NK-92 treated with Interleukin-12 subunit alpha and Interleukin-12 subunit beta, amount 100 ng/mL, for 24 hours (cell line): Measurements from ENCODE around the gene ADAMTS8.

ENCODE experiments used
- DNase-seq: peaks from one replicate; lab custom pipeline; 2025; lab: John Stamatoyannopoulos, UW

ADAMTS8 gene

GRCh38 chr11:130397780-130398179, 30.6 kb downstream of the ADAMTS8 start:
- no peak for DNase-seq

- no peak for DNase-seq
Measured at GRCh38 chr11:130396965-130397364, 31.4 kb downstream of the ADAMTS8 start.

GRCh38 chr11:130394615-130395014, 33.8 kb downstream of the ADAMTS8 start:
- DNase-seq, result no peak

GRCh38 chr11:130391711-130392110, 36.7 kb downstream of the ADAMTS8 start:
- no peak for DNase-seq

- DNase-seq, result no peak
Measured at GRCh38 chr11:130390071-130390758, 38.2 kb downstream of the ADAMTS8 start.

- no peak for DNase-seq
Measured at GRCh38 chr11:130389335-130389935, 39.0 kb downstream of the ADAMTS8 start.

- no peak for DNase-seq
Measured at GRCh38 chr11:130388607-130389205, 39.7 kb downstream of the ADAMTS8 start.

- no peak for DNase-seq
Measured at GRCh38 chr11:130386056-130386455, 42.4 kb downstream of the ADAMTS8 start.

- no peak for DNase-seq
Measured at GRCh38 chr11:130383344-130384211, 44.8 kb downstream of the ADAMTS8 start.

GRCh38 chr11:130381317-130381716, 47.1 kb downstream of the ADAMTS8 start:
- DNase-seq, result no peak

- no peak for DNase-seq
Measured at GRCh38 chr11:130380778-130381177, 47.6 kb downstream of the ADAMTS8 start.

GRCh38 chr11:130379276-130379675, 49.1 kb downstream of the ADAMTS8 start:
- no peak for DNase-seq

- DNase-seq, result no peak
Measured at GRCh38 chr11:130370845-130371590, 57.4 kb downstream of the ADAMTS8 start.

GRCh38 chr11:130369713-130370112, 58.7 kb downstream of the ADAMTS8 start:
- DNase-seq, result no peak

GRCh38 chr11:130369141-130369691, 59.2 kb downstream of the ADAMTS8 start:
- no peak for DNase-seq

- DNase-seq, result no peak
Measured at GRCh38 chr11:130359419-130359818, 69.0 kb downstream of the ADAMTS8 start.

GRCh38 chr11:130358398-130358797, 70.0 kb downstream of the ADAMTS8 start:
- no peak for DNase-seq
